ENCODE measurements around the gene TBX2. TPM values are rescaled to one million over a fixed set of nuclear protein-coding genes. Genes with fewer than 3 reads are reported as not detected.

TBX2 gene
- total and polyA plus RNA-seq, 9 of the 15 experiments (the other 6 are each of a cell fraction or from before 2014, with no cell fraction given), result 0.18 TPM; not detected in 8

- no peak for ATAC-seq
- in situ Hi-C loops (cut with MboI), result no loop called here
- TF ChIP-seq, protein P1, sequence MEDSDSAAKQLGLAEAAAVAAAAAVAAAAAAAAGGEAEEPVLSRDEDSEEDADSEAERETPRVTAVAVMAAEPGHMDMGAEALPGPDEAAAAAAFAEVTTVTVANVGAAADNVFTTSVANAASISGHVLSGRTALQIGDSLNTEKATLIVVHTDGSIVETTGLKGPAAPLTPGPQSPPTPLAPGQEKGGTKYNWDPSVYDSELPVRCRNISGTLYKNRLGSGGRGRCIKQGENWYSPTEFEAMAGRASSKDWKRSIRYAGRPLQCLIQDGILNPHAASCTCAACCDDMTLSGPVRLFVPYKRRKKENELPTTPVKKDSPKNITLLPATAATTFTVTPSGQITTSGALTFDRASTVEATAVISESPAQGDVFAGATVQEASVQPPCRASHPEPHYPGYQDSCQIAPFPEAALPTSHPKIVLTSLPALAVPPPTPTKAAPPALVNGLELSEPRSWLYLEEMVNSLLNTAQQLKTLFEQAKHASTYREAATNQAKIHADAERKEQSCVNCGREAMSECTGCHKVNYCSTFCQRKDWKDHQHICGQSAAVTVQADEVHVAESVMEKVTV (CRISPR knock-in tag; IDR thresholded peaks at IDR 0.05), result no peak
- TF ChIP-seq ZNF589 (CRISPR knock-in tag; IDR thresholded peaks at IDR 0.05; ENCODE audit: low read depth) (no peak), ZKSCAN8 (CRISPR knock-in tag; IDR thresholded peaks at IDR 0.05) (no peak), IRF9 (tag; IDR thresholded peaks at IDR 0.05) (no peak), ZNF444 (CRISPR knock-in tag; IDR thresholded peaks at IDR 0.05) (no peak), PHB2 (IDR thresholded peaks at IDR 0.05; ENCODE audit: low read depth) (no peak), MTF1 (CRISPR knock-in tag; IDR thresholded peaks at IDR 0.05; ENCODE audit: borderline replicate concordance) (no peak), LARP7 (IDR thresholded peaks at IDR 0.05) (no peak), ZNF143 (CRISPR knock-in tag; IDR thresholded peaks at IDR 0.05) (no peak), CBX8 (IDR thresholded peaks at IDR 0.05; ENCODE audit: borderline replicate concordance, extremely low read depth, low read depth, low read length, poor library complexity, severe bottlenecking) (no peak), MITF (IDR thresholded peaks at IDR 0.05) (no peak), GABPA (tag; conservative IDR thresholded peaks at IDR 0.05; ENCODE audit: low read depth) (no peak), GMEB1 (CRISPR knock-in tag; IDR thresholded peaks at IDR 0.05) (no peak), IFI16 (CRISPR knock-in tag; IDR thresholded peaks at IDR 0.05) (no peak), ZFPM2 (CRISPR knock-in tag; IDR thresholded peaks at IDR 0.05) (no peak)
Measured at GRCh38 chr17:61406537-61406845, 6.8 kb downstream of the TBX2 start.

More at GRCh38 chr17:61406537-61406845, 6.8 kb downstream of the TBX2 start:
- H4K20me1 ChIP-seq (replicated peaks; ENCODE audit: control insufficient read depth, insufficient read depth, low read length), result no peaks in the 10 kb centered on the region
- CTCF ChIA-PET (ENCODE audit: low intra/inter-chr PET ratio), result no interaction called here
- intact Hi-C loops (cut with micrococcal nuclease), result no loop called here
- peaks cover 14 to 65% of the 10 kb centered on the region in 2 experiments; a peak in 3 of 5 replicates for H3K27me3 ChIP-seq (ENCODE audit: control insufficient read depth in 2 of 2, insufficient read depth in 2 of 2, low read length in 2 of 2)
- H3K9me1 ChIP-seq (ENCODE audit: control insufficient read depth, insufficient read depth, low read length), result no peaks in the 10 kb centered on the region
- H3K4me2 ChIP-seq (ENCODE audit: insufficient read depth, low read length), result no peak overlapping the region
- POLR2A ChIA-PET, result no interaction called here
- no peak overlapping the region for H3K9ac ChIP-seq (ENCODE audit: insufficient read depth in 1 of 2, low read depth in 2 of 2, low read length in 2 of 2)
- H3K27ac ChIP-seq (ENCODE audit: extremely low read depth, low read depth, low read length), result no peak overlapping the region
- no peaks in the 10 kb centered on the region for H3K36me3 ChIP-seq (ENCODE audit: control insufficient read depth, insufficient read depth, low read length)
- FAIRE-seq, result no peak
- no peak overlapping the region for H3K4me3 ChIP-seq
- no TSS peak for BruUV-seq (replicated peaks)
- H2AFZ ChIP-seq (ENCODE audit: low read depth, low read length), result no peak overlapping the region
- whole genome bisulfite sequencing (ENCODE audit: insufficient coverage, low coverage, missing lambda C conversion rate), result 0% methylated on average over 1 of the region's 1 CpG
- H3K4me1 ChIP-seq (replicated peaks in 1 of 2; ENCODE audit: control insufficient read depth in 2 of 2, insufficient read depth in 2 of 2, low read length in 2 of 2), result peaks cover 0 to 27% of the 10 kb centered on the region in 2 experiments; a peak in 2 of 5 replicates
- H3K79me2 ChIP-seq (ENCODE audit: control insufficient read depth, insufficient read depth, low read length), result no peaks in the 10 kb centered on the region
- no peaks in the 10 kb centered on the region for H3K9me3 ChIP-seq (replicated peaks; ENCODE audit: control insufficient read depth, insufficient read depth, low read depth, low read length)
- no peak for DNase-seq (ENCODE audit: extremely low read depth in 1 of 4, low spot score in 3 of 4)
